Skeletal muscle cell (primary cell): ENCODE results near the gene FAM171A1.
A peak's percentile ranks its signal among the peaks of the same experiment; 100 is the strongest.
"Not testable (repeated sequence)": the region's sequence is repeated elsewhere in the genome, so short reads cannot be mapped to it uniquely, and the experiment has no call there.

Source experiments
- DNase-seq: peaks from one replicate; pipeline ENCODE4 v3.0.0-alpha.2; 2010; ENCODE audit warnings: low read depth
- H3K4me3 ChIP-seq: 2 replicates; pipeline ENCODE4 v1.5.1; 2011; ENCODE audit warnings: low read depth, mild to moderate bottlenecking, control low read depth, low read length, moderate library complexity

Gene FAM171A1

GRCh38 chr10:15348579-15348978, 22.5 kb downstream of the FAM171A1 start:
- no peak for DNase-seq
- peak overlapping the region; percentile 29 for H3K4me3 ChIP-seq

GRCh38 chr10:15347150-15347549, 23.9 kb downstream of the FAM171A1 start:
- no peak overlapping the region for H3K4me3 ChIP-seq
- DNase-seq, result no peak

GRCh38 chr10:15346440-15347141, 24.5 kb downstream of the FAM171A1 start:
- DNase-seq, result no peak
- H3K4me3 ChIP-seq, result no peak overlapping the region

GRCh38 chr10:15345450-15345849, 25.6 kb downstream of the FAM171A1 start:
- no peak overlapping the region for H3K4me3 ChIP-seq
- DNase-seq, result no peak

- no peak overlapping the region for H3K4me3 ChIP-seq
- DNase-seq, result peak; percentile 41
Observed at GRCh38 chr10:15344876-15345285, 26.2 kb downstream of the FAM171A1 start.

- DNase-seq, result no peak
- H3K4me3 ChIP-seq, result no peak overlapping the region
Observed at GRCh38 chr10:15344256-15344875, 26.7 kb downstream of the FAM171A1 start.

GRCh38 chr10:15342970-15343369, 28.1 kb downstream of the FAM171A1 start:
- DNase-seq, result no peak
- H3K4me3 ChIP-seq, result no peak overlapping the region

- no peak for DNase-seq
- no peak overlapping the region for H3K4me3 ChIP-seq
Observed at GRCh38 chr10:15341502-15342128, 29.5 kb downstream of the FAM171A1 start.

- no peak for DNase-seq
- H3K4me3 ChIP-seq, result no peak overlapping the region
Observed at GRCh38 chr10:15339892-15340291, 31.2 kb downstream of the FAM171A1 start.

GRCh38 chr10:15337441-15337923, 33.6 kb downstream of the FAM171A1 start:
- not testable (repeated sequence) for DNase-seq, H3K4me3 ChIP-seq

- no peak for DNase-seq
- no peak overlapping the region for H3K4me3 ChIP-seq
Observed at GRCh38 chr10:15336211-15336610, 34.9 kb downstream of the FAM171A1 start.

- no peak for DNase-seq
- no peak overlapping the region for H3K4me3 ChIP-seq
Observed at GRCh38 chr10:15335508-15335907, 35.6 kb downstream of the FAM171A1 start.

- H3K4me3 ChIP-seq, result no peak overlapping the region
- DNase-seq, result no peak
Observed at GRCh38 chr10:15334650-15335323, 36.3 kb downstream of the FAM171A1 start.

GRCh38 chr10:15333909-15334649, 37.0 kb downstream of the FAM171A1 start:
- DNase-seq, result no peak
- no peak overlapping the region for H3K4me3 ChIP-seq

GRCh38 chr10:15333181-15333580, 37.9 kb downstream of the FAM171A1 start:
- not testable (repeated sequence) for H3K4me3 ChIP-seq, DNase-seq

GRCh38 chr10:15331461-15331860, 39.6 kb downstream of the FAM171A1 start:
- DNase-seq, result no peak
- H3K4me3 ChIP-seq, result no peak overlapping the region

GRCh38 chr10:15329437-15329836, 41.7 kb downstream of the FAM171A1 start:
- no peak for DNase-seq

GRCh38 chr10:15325944-15326284, 45.2 kb downstream of the FAM171A1 start:
- H3K4me3 ChIP-seq, result no peak overlapping the region
- no peak for DNase-seq

More at GRCh38 chr10:15329437-15329836, 41.7 kb downstream of the FAM171A1 start:
- H3K4me3 ChIP-seq, result no peak overlapping the region

- no peak overlapping the region for H3K4me3 ChIP-seq
- DNase-seq, result peak; percentile 58
Observed at GRCh38 chr10:15325243-15325943, 45.7 kb downstream of the FAM171A1 start.
